22Rv1 (cell line): ENCODE data around the gene DOCK7.

ENCODE experiments used
- H3K27ac ChIP-seq: fragments of 450-650 bp; 2 replicates; pipeline ENCODE4 v1.5.1; 2017
- ZFX ChIP-seq: fragments of 450-650 bp; IDR thresholded peaks from 2 replicates; pipeline ENCODE4 v1.6.1; 2017; ENCODE audit warnings: antibody characterized with exemption, borderline replicate concordance
- TF ChIP-seq, protein P1 (sequence below): fragments of 450-650 bp; IDR thresholded peaks from 2 replicates; pipeline ENCODE4 v1.5.1; 2017; ENCODE audit warnings: mild to moderate bottlenecking

Gene DOCK7

GRCh38 chr1:62462370-62462769 is 225.8 kb downstream of the DOCK7 start:
- no peak for TF ChIP-seq ZFX
- TF ChIP-seq, protein P1, sequence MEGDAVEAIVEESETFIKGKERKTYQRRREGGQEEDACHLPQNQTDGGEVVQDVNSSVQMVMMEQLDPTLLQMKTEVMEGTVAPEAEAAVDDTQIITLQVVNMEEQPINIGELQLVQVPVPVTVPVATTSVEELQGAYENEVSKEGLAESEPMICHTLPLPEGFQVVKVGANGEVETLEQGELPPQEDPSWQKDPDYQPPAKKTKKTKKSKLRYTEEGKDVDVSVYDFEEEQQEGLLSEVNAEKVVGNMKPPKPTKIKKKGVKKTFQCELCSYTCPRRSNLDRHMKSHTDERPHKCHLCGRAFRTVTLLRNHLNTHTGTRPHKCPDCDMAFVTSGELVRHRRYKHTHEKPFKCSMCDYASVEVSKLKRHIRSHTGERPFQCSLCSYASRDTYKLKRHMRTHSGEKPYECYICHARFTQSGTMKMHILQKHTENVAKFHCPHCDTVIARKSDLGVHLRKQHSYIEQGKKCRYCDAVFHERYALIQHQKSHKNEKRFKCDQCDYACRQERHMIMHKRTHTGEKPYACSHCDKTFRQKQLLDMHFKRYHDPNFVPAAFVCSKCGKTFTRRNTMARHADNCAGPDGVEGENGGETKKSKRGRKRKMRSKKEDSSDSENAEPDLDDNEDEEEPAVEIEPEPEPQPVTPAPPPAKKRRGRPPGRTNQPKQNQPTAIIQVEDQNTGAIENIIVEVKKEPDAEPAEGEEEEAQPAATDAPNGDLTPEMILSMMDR = no peak

DNA sequence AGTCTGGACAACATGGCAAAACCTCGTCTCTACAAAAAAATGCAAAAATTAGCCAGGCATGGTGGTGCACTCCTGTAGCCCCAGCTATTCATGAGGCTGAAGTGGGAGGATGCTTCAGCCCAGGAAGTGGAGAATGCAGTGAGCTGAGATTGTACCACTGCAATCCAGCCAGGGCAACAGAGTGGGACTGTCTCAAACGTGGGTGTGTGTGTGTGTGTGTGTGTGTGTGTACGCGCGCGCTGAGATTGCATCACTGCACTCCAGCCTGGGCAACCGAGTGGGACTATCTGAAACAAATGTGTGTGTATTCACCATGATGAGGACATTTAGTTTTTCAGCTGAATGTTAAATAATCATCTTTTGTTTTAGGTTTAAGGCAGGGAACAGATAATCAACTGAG is 230.2 kb downstream of the DOCK7 start:
- H3K27ac ChIP-seq = no peak overlapping the region
- TF ChIP-seq, protein P1 = no peak
- no peak for TF ChIP-seq ZFX

More at GRCh38 chr1:62462370-62462769, 225.8 kb downstream of the DOCK7 start:
- no peak overlapping the region for H3K27ac ChIP-seq

- TF ChIP-seq ZFX = no peak
- TF ChIP-seq, protein P1 = no peak
- H3K27ac ChIP-seq = no peak overlapping the region
These were observed 235.2 kb downstream of the DOCK7 start for GRCh38 chr1:62452951-62453350.

- TF ChIP-seq ZFX = no peak
- TF ChIP-seq, protein P1 = no peak
These were observed 237.9 kb downstream of the DOCK7 start for GRCh38 chr1:62450301-62450700.

DNA sequence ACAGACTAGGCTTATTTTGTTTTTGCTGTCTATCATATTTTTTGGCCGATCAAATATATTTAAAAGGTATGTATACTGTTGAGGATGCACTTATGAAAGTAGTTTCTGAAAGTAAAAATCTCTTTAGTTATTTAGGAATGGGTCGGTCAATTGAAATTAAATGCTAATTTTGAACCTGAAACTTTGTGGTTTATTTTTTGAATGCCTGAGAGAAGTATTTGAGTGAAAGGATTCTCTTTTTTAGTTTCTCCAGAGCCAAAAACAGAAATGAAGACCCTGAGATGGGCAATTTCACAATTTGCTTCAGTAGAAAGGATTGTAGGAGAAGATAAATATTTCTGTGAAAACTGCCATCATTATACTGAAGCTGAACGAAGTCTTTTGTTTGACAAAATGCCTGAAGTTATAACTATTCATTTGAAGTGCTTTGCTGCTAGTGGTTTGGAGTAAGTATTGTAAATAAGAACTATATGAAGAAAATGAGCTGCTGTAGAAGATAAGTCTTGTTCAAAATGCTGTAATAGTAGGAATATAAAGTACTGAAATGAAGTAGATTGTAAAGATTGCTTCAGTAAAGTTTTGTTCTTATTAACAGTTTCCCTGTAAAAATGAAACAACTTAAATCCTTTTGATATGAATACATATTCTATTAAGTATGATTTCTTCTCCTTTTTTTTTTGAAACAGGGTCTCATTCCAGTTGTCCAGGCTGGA is 239.8 kb downstream of the DOCK7 start:
- TF ChIP-seq ZFX = no peak
- TF ChIP-seq, protein P1 = no peak
- no peak overlapping the region for H3K27ac ChIP-seq

More at GRCh38 chr1:62450301-62450700, 237.9 kb downstream of the DOCK7 start:
- no peak overlapping the region for H3K27ac ChIP-seq

GRCh38 chr1:62444701-62445100 is 243.5 kb downstream of the DOCK7 start:
- TF ChIP-seq, protein P1 = no peak
- no peak for TF ChIP-seq ZFX
- no peak overlapping the region for H3K27ac ChIP-seq

- no peak overlapping the region for H3K27ac ChIP-seq
- TF ChIP-seq ZFX = no peak
- TF ChIP-seq, protein P1 = no peak
These were observed 248.4 kb downstream of the DOCK7 start for GRCh38 chr1:62439652-62440371.
